Stimulated activated CD8-positive, alpha-beta memory T cell treated with anti-CD3 and anti-CD28 coated beads, Interleukin-2, amount 100 ng/mL, for 48 hours (primary cell): ENCODE results near the gene SSH3.
"Not testable (repeated sequence)": the region's sequence is repeated elsewhere in the genome, so short reads cannot be mapped to it uniquely, and the experiment has no call there.

Source experiments
- DNase-seq, 2 donors: peaks; one replicate each; pipeline ENCODE4 v3.0.0-alpha.2; 2020; ENCODE audit warnings: low read depth in 2 of 2

Gene SSH3

GRCh38 chr11:67303132-67303834 is at the start of gene SSH3:
SSH3 (plus strand) TSS chr11:67303530; CDS start chr11:67303626, 96 bp downstream.
- peak in 1 of 2 donors; percentile 42 for DNase-seq

- no peak for DNase-seq
Observed at GRCh38 chr11:67253872-67254624, 49.3 kb upstream of the SSH3 start.

- DNase-seq: no peak
Observed at GRCh38 chr11:67254798-67255197, 48.5 kb upstream of the SSH3 start.

GRCh38 chr11:67255353-67255752 is 48.0 kb upstream of the SSH3 start:
- no peak for DNase-seq

GRCh38 chr11:67255864-67256263 is 47.5 kb upstream of the SSH3 start:
- no peak for DNase-seq

GRCh38 chr11:67256477-67257135 is 46.7 kb upstream of the SSH3 start:
- DNase-seq: no peak

GRCh38 chr11:67260406-67260805 is 42.9 kb upstream of the SSH3 start:
- DNase-seq: no peak

- DNase-seq: not testable (repeated sequence)
Observed at GRCh38 chr11:67260885-67261639, 42.3 kb upstream of the SSH3 start.

GRCh38 chr11:67261640-67261945 is 41.7 kb upstream of the SSH3 start:
- DNase-seq: no peak

GRCh38 chr11:67261946-67262681 is 41.2 kb upstream of the SSH3 start:
- DNase-seq: no peak

- DNase-seq: peak; percentile 66 to 72
Observed at GRCh38 chr11:67262731-67263675, 40.3 kb upstream of the SSH3 start.

GRCh38 chr11:67264260-67264659 is 39.1 kb upstream of the SSH3 start:
- no peak for DNase-seq

GRCh38 chr11:67264877-67265632 is 38.3 kb upstream of the SSH3 start:
- DNase-seq: no peak

GRCh38 chr11:67265633-67266448 is 37.5 kb upstream of the SSH3 start:
- peak; percentile 72 to 76 for DNase-seq

GRCh38 chr11:67266449-67267187 is 36.7 kb upstream of the SSH3 start, which contains the start of gene GRK2:
GRK2 (plus strand) TSS chr11:67266473; CDS start chr11:67266700, 227 bp downstream.
- DNase-seq: no peak

- no peak for DNase-seq
Observed at GRCh38 chr11:67267188-67268080, 35.9 kb upstream of the SSH3 start.
